Esophagus muscularis mucosa (tissue), 4 donors: ENCODE results near the gene TRAPPC4. TPM values are rescaled to one million over a fixed set of nuclear protein-coding genes. Genes with fewer than 3 reads are reported as not detected.

ENCODE experiments used
- DNase-seq: peaks from one replicate; pipeline ENCODE4 v3.0.0-alpha.2; 2017; ENCODE audit errors: extremely low spot score
- H3K27ac ChIP-seq, 4 donors: fragments of 200-600 bp; sonication (generic); replicated peaks in 1 of 4; 1 replicate in 3 of 4; 2 replicates in 1 of 4; pipeline ENCODE4 v1.5.1; 2016 to 2019; ENCODE audit warnings: mild to moderate bottlenecking in 1 of 4
- H3K27me3 ChIP-seq, 4 donors: fragments of 200-600 bp; sonication (generic); one replicate each; pipeline versions ENCODE4 v1.5.1 to v1.6.0; 2016 to 2019
- H3K36me3 ChIP-seq, 4 donors: fragments of 200-600 bp; sonication (generic); one replicate each; pipeline ENCODE4 v1.5.1; 2016 to 2019
- H3K4me1 ChIP-seq, 4 donors: fragments of 200-600 bp; sonication (generic); one replicate each; pipeline ENCODE4 v1.5.1; 2016 to 2019
- H3K4me3 ChIP-seq, 4 donors: fragments of 200-600 bp; sonication (generic); 1 replicate in 2 of 4; 2 replicates in 2 of 4; pipeline ENCODE4 v1.5.1; 2016 to 2019; ENCODE audit warnings: mild to moderate bottlenecking in 4 of 4, moderate library complexity in 1 of 4
- H3K9me3 ChIP-seq, 4 donors: fragments of 200-600 bp; sonication (generic); 1 replicate in 3 of 4; 2 replicates in 1 of 4; pipeline ENCODE4 v1.5.1; 2016 to 2019
- EP300 ChIP-seq: sonication (generic); formaldehyde crosslinking; IDR thresholded peaks from one replicate; pipeline ENCODE4 v1.6.1; 2017; ENCODE audit warnings: antibody characterized with exemption
- POLR2A ChIP-seq: fragments of 450-650 bp; IDR thresholded peaks from one replicate; pipeline ENCODE4 v1.6.1; 2017; ENCODE audit warnings: antibody characterized with exemption, moderate library complexity, mild to moderate bottlenecking, low read depth
- POLR2AphosphoS5 ChIP-seq, 2 donors: sonication (generic); formaldehyde crosslinking; IDR thresholded peaks; one replicate each; pipeline ENCODE4 v1.6.1; 2017; ENCODE audit warnings: antibody characterized with exemption in 2 of 2
- WGBS: methylation state at CpG from one replicate; pipeline ENCODE4 v1.1.5; 2018; 5-methylcytosine and 5-hydroxymethylcytosine counted together
- intact Hi-C: fragments of 100-400 bp; cut with DNase I; formaldehyde crosslinking; loops from one replicate; pipeline ENCODE4 v1.15.1; 2023
- small RNA-seq, 3 donors: library from RNA; depleted of rRNA; stranded (forward); fragments of <200 nt; gene quantifications; one replicate each; pipeline ENCODE3, GENCODE V24; 2016
- total RNA-seq, 4 donors: library from RNA; depleted of rRNA; stranded (reverse); fragments of >200 nt; gene quantifications; one replicate each; pipeline versions ENCODE4 v1.1.0 to v1.2.1, GENCODE V29; 2016
- TF ChIP-seq, protein P1 (sequence below), 3 experiments: fragments of 200-600 bp in 2 of 3; fragments of 450-650 bp in 1 of 3; sonication (generic) in 2 of 3; IDR thresholded peaks; one replicate each; pipeline ENCODE4 v1.5.1; 2017 to 2019; ENCODE audit warnings: antibody characterized with exemption in 3 of 3, mild to moderate bottlenecking in 2 of 3, moderate library complexity in 1 of 3

The TRAPPC4 gene
- total RNA-seq, 4 donors from 2014 or later: 38.2 to 47.2 (median 42.4) TPM

GRCh38 chr11:119062779-119063178 lies 44.2 kb downstream of the TRAPPC4 start:
- intact Hi-C loops: no loop called here
- TF ChIP-seq POLR2AphosphoS5 (IDR thresholded peaks at IDR 0.05): no peak
- TF ChIP-seq POLR2A: no peak
- no peak for TF ChIP-seq EP300
- TF ChIP-seq, protein P1, sequence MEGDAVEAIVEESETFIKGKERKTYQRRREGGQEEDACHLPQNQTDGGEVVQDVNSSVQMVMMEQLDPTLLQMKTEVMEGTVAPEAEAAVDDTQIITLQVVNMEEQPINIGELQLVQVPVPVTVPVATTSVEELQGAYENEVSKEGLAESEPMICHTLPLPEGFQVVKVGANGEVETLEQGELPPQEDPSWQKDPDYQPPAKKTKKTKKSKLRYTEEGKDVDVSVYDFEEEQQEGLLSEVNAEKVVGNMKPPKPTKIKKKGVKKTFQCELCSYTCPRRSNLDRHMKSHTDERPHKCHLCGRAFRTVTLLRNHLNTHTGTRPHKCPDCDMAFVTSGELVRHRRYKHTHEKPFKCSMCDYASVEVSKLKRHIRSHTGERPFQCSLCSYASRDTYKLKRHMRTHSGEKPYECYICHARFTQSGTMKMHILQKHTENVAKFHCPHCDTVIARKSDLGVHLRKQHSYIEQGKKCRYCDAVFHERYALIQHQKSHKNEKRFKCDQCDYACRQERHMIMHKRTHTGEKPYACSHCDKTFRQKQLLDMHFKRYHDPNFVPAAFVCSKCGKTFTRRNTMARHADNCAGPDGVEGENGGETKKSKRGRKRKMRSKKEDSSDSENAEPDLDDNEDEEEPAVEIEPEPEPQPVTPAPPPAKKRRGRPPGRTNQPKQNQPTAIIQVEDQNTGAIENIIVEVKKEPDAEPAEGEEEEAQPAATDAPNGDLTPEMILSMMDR (IDR thresholded peaks at IDR 0.05): no peak
- Histone ChIP-seq H3K9me3 (no peaks in the 10 kb centered on the region), H3K27ac (no peak overlapping the region), H3K36me3 (no peaks in the 10 kb centered on the region), H3K4me3 (no peak overlapping the region), H3K27me3 (no peaks in the 10 kb centered on the region), H3K4me1 (peaks cover 16 to 39% (median 34%) of the 10 kb centered on the region in 4 donors)
- WGBS: 49% methylated on average over 4 of the region's 5 CpGs
- DNase-seq: no peak

DNA sequence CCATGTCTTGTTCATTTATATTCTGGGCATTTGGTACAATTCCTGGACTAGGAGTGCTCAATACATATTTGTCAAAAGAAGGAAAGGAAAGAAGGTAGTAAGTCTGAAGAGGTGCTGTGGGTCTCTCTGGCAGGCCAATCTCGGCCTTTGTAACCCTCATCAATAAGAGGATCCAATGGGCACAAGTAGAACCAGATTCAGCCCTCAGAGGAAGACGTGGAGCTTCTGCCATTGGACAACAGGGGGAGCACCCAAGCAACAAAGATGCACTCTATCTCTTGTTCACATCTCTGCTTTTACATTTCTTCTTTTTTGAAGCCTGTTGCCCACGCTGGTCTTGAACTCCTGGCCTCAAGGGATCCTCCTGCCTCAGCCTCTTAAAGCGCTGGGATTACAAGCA lies 46.8 kb downstream of the TRAPPC4 start:
- no peaks in the 10 kb centered on the region for H3K27me3 ChIP-seq
- H3K27ac ChIP-seq: peak overlapping the region in 1 of 4 donors; percentile 88
- WGBS: 57% methylated on average over 4 of the region's 4 CpGs
- no peak overlapping the region for H3K4me3 ChIP-seq
- no peak for DNase-seq
- H3K9me3 ChIP-seq: no peaks in the 10 kb centered on the region
- peaks cover 23 to 50% (median 45%) of the 10 kb centered on the region in 4 donors for H3K4me1 ChIP-seq
- H3K36me3 ChIP-seq: peaks cover 3 to 14% (median 6%) of the 10 kb centered on the region in 4 donors
- intact Hi-C loops: no loop called here
- TF ChIP-seq, protein P1 (IDR thresholded peaks at IDR 0.05): peak in 2 of 3 experiments; percentile 17 to 36
- no peak for TF ChIP-seq POLR2A

- peak; percentile 99 for DNase-seq
- WGBS: 1% methylated on average over 19 of the region's 49 CpGs
Measured at GRCh38 chr11:119067371-119068222, 49.0 kb downstream of the TRAPPC4 start, which contains the start of gene VPS11. VPS11 (plus strand) TSS chr11:119067818; CDS start chr11:119067824, 6 bp downstream.

More at GRCh38 chr11:119067371-119068222, 49.0 kb downstream of the TRAPPC4 start, which contains the start of gene VPS11:
- H3K9me3 ChIP-seq: no peaks in the 10 kb centered on the region
- peak within 1 kb of the TSS; percentile 82 to 90 (median 86) for H3K27ac ChIP-seq
- H3K36me3 ChIP-seq: peaks cover 25 to 36% (median 28%) of the 10 kb centered on the region in 4 donors
- H3K4me1 ChIP-seq: peaks cover 23 to 48% (median 43%) of the 10 kb centered on the region in 4 donors
- intact Hi-C loops: no loop called here
- H3K4me3 ChIP-seq: peak within 1 kb of the TSS; percentile 67 to 95 (median 78)
- TF ChIP-seq EP300 (peak; percentile 40), POLR2AphosphoS5 (IDR thresholded peaks at IDR 0.05) (peak; percentile 92 to 96), POLR2A (peak; percentile 21)
- TF ChIP-seq, protein P1 (IDR thresholded peaks at IDR 0.05): peak in 1 of 3 experiments; percentile 21
- H3K27me3 ChIP-seq: no peaks in the 10 kb centered on the region

Small RNAs within 50 kb of the gene (small RNA-seq; reads per million reads assigned to genes)
- gene AP003392.2: 0 reads per million in 3 donors
- gene RF00017: 0 reads per million in 3 donors
- 0 reads per million in 3 donors for gene RF00019

Other genes with a start within 250 kb of the TRAPPC4 start
- 100 to 1,000 TPM in 3 of 4 donors, 10 to 100 TPM in 1; 92.9 to 113 (median 105) TPM for gene DDX6, start 227.6 kb upstream of the TRAPPC4 start, total RNA-seq
- under 1 TPM in 1 of 4 donors, not detected in 3; 0.17 TPM for gene CXCR5, start 134.9 kb upstream of the TRAPPC4 start, total RNA-seq
- gene BCL9L, start 92.8 kb upstream of the TRAPPC4 start, total RNA-seq: 10 to 100 TPM; 19.1 to 66.2 (median 42.7) TPM
- gene UPK2, start 62.5 kb upstream of the TRAPPC4 start, total RNA-seq: not detected
- not detected for gene FOXR1, start 47.0 kb upstream of the TRAPPC4 start, total RNA-seq
- gene CENATAC, start 20.6 kb upstream of the TRAPPC4 start, total RNA-seq: 10 to 100 TPM; 22.2 to 55.2 (median 30.8) TPM
- 1,000 to 10,000 TPM; 1,036 to 2,235 (median 1,740) TPM for gene RPS25, start 423 bp upstream of the TRAPPC4 start, total RNA-seq
- 10 to 100 TPM in 1 of 4 donors, 1 to 10 TPM in 3; 5.8 to 11.7 (median 9.5) TPM for gene SLC37A4, start 12.1 kb downstream of the TRAPPC4 start, total RNA-seq
- 10 to 100 TPM; 36.1 to 57.5 (median 52.7) TPM for gene HYOU1, start 38.4 kb downstream of the TRAPPC4 start, total RNA-seq
- gene VPS11, start 49.1 kb downstream of the TRAPPC4 start, total RNA-seq: 10 to 100 TPM; 27.4 to 40.2 (median 32.4) TPM
- gene HMBS, start 66.1 kb downstream of the TRAPPC4 start, total RNA-seq: 1 to 10 TPM; 3.1 to 7.8 (median 6.1) TPM
- gene DPAGT1, start 83.1 kb downstream of the TRAPPC4 start, total RNA-seq: 10 to 100 TPM; 14.2 to 28.7 (median 19.9) TPM
- gene C2CD2L, start 88.6 kb downstream of the TRAPPC4 start, total RNA-seq: 10 to 100 TPM in 2 of 4 donors, 1 to 10 TPM in 2; 7.5 to 15.2 (median 9.4) TPM
- gene HINFP, start 102.8 kb downstream of the TRAPPC4 start, total RNA-seq: 10 to 100 TPM; 22.8 to 30.8 (median 26.4) TPM
- gene ABCG4, start 130.3 kb downstream of the TRAPPC4 start, total RNA-seq: 1 to 10 TPM in 1 of 4 donors, under 1 TPM in 3; 0.33 to 1.4 (median 0.60) TPM
- gene NLRX1, start 150.0 kb downstream of the TRAPPC4 start, total RNA-seq: 10 to 100 TPM; 21.5 to 47.3 (median 27.2) TPM
- gene NHERF4, start 166.7 kb downstream of the TRAPPC4 start, total RNA-seq: under 1 TPM in 1 of 4 donors, not detected in 3; 0.29 TPM
- gene CBL, start 187.6 kb downstream of the TRAPPC4 start, total RNA-seq: 10 to 100 TPM; 20.7 to 27.7 (median 24.1) TPM